Smooth muscle cell (in vitro differentiated cells): ENCODE results near the gene CRYBA2. TPM values are rescaled to one million over a fixed set of nuclear protein-coding genes. Genes with fewer than 3 reads are reported as not detected.

Source experiments
- DNase-seq: peaks from one replicate; lab custom pipeline; 2025; ENCODE audit not compliant: unreplicated experiment; lab: John Stamatoyannopoulos, UW
- H2AFZ ChIP-seq: fragments of 200-600 bp; sonication (generic); 2 replicates; pipeline ENCODE4 v1.6.0; 2016; ENCODE audit warnings: antibody characterized with exemption, low read depth, mild to moderate bottlenecking
- H3F3A ChIP-seq: fragments of 200-600 bp; sonication (generic); 2 replicates; pipeline ENCODE4 v1.6.0; 2017; ENCODE audit warnings: antibody characterized with exemption, low read depth
- H3K27ac ChIP-seq: fragments of 200-600 bp; sonication (generic); 2 replicates; pipeline ENCODE4 v1.5.1; 2016; ENCODE audit warnings: low read depth, mild to moderate bottlenecking
- H3K27me3 ChIP-seq: fragments of 200-600 bp; sonication (generic); 2 replicates; pipeline ENCODE4 v1.6.1; 2016; ENCODE audit warnings: low read depth, mild to moderate bottlenecking
- H3K36me3 ChIP-seq: fragments of 200-600 bp; sonication (generic); 2 replicates; pipeline ENCODE4 v1.5.1; 2016; ENCODE audit warnings: low read depth
- H3K4me1 ChIP-seq: fragments of 200-600 bp; sonication (generic); 2 replicates; pipeline ENCODE4 v1.5.1; 2016; ENCODE audit warnings: low read depth
- H3K4me2 ChIP-seq: fragments of 200-600 bp; sonication (generic); 2 replicates; pipeline ENCODE4 v1.6.0; 2016; ENCODE audit warnings: mild to moderate bottlenecking
- H3K4me3 ChIP-seq: fragments of 200-600 bp; sonication (generic); 2 replicates; pipeline ENCODE4 v1.5.1; 2016; ENCODE audit warnings: mild to moderate bottlenecking
- H3K79me2 ChIP-seq: fragments of 200-600 bp; sonication (generic); 2 replicates; pipeline ENCODE4 v1.6.0; 2016; ENCODE audit warnings: low read depth, mild to moderate bottlenecking
- H3K9ac ChIP-seq: fragments of 200-600 bp; sonication (generic); 2 replicates; pipeline ENCODE4 v1.6.0; 2016; ENCODE audit warnings: low read depth
- H3K9me3 ChIP-seq: fragments of 200-600 bp; sonication (generic); replicated peaks from 2 replicates; pipeline ENCODE4 v1.5.1; 2016; ENCODE audit warnings: low read depth
- H4K20me1 ChIP-seq: fragments of 200-600 bp; sonication (generic); 2 replicates; pipeline ENCODE4 v1.6.0; 2016; ENCODE audit warnings: low read depth
- CTCF ChIP-seq: fragments of 200-600 bp; sonication (generic); IDR thresholded peaks from 2 replicates; pipeline ENCODE4 v1.5.1; 2017; ENCODE audit warnings: borderline replicate concordance, mild to moderate bottlenecking, antibody characterized with exemption; ENCODE audit not compliant: insufficient read depth, poor library complexity, severe bottlenecking
- WGBS: methylation state at CpG from one replicate; pipeline ENCODE4 v1.1.7; 2016; ENCODE audit warnings: low lambda C conversion rate; 5-methylcytosine and 5-hydroxymethylcytosine counted together
- polyA plus RNA-seq: library from polyadenylated mRNA; unstranded; fragments of >200 nt; fragmentation: Nextera tagmentation; extraction: Ambion mirVana; gene quantifications from 2 replicates; pipeline ENCODE4 v1.2.1, GENCODE V29; 2016
- total RNA-seq: library from RNA; depleted of rRNA; stranded (reverse); fragments of >200 nt; gene quantifications from 2 replicates; pipeline ENCODE4 v1.2.3, GENCODE V29; 2014

CRYBA2 gene
- total and polyA plus RNA-seq, 2 experiments from 2014 or later: not detected

- peaks cover 70% of the 10 kb centered on the region for H3K27me3 ChIP-seq
- H3K79me2 ChIP-seq: no peaks in the 10 kb centered on the region
- no peak for TF ChIP-seq CTCF
- H3F3A ChIP-seq: no peaks in the 10 kb centered on the region
- H3K9me3 ChIP-seq: no peaks in the 10 kb centered on the region
- H3K4me2 ChIP-seq: no peak overlapping the region
- no peak overlapping the region for H3K4me3 ChIP-seq
- H3K4me1 ChIP-seq: peaks cover 6% of the 10 kb centered on the region
- DNase-seq: no peak
- no peak overlapping the region for H2AFZ ChIP-seq
- no peaks in the 10 kb centered on the region for H3K36me3 ChIP-seq
- 100% methylated on average over 1 of the region's 1 CpG for WGBS
- H3K9ac ChIP-seq: no peak overlapping the region
- H4K20me1 ChIP-seq: no peaks in the 10 kb centered on the region
- H3K27ac ChIP-seq: no peak overlapping the region
These were observed 34.9 kb downstream of the CRYBA2 start for GRCh38 chr2:218958276-218958675.

GRCh38 chr2:218957671-218958070 lies 35.6 kb downstream of the CRYBA2 start:
- 74% methylated on average over 4 of the region's 4 CpGs for WGBS
- no peak for TF ChIP-seq CTCF
- peaks cover 69% of the 10 kb centered on the region for H3K27me3 ChIP-seq

GRCh38 chr2:218956039-218956438 lies 37.2 kb downstream of the CRYBA2 start:
- H3K9me3 ChIP-seq: no peaks in the 10 kb centered on the region
- no peaks in the 10 kb centered on the region for H3K36me3 ChIP-seq
- WGBS: 94% methylated on average over 1 of the region's 1 CpG
- H3K4me1 ChIP-seq: peaks cover 3% of the 10 kb centered on the region
- TF ChIP-seq CTCF: no peak
- DNase-seq: no peak
- no peak overlapping the region for H2AFZ ChIP-seq
- no peaks in the 10 kb centered on the region for H3F3A ChIP-seq
- H3K4me2 ChIP-seq: no peak overlapping the region
- no peaks in the 10 kb centered on the region for H3K79me2 ChIP-seq
- H4K20me1 ChIP-seq: no peaks in the 10 kb centered on the region
- H3K27me3 ChIP-seq: peaks cover 53% of the 10 kb centered on the region
- no peak overlapping the region for H3K4me3 ChIP-seq
- H3K27ac ChIP-seq: no peak overlapping the region
- no peak overlapping the region for H3K9ac ChIP-seq

More at GRCh38 chr2:218957671-218958070, 35.6 kb downstream of the CRYBA2 start:
- no peak overlapping the region for H3K4me3 ChIP-seq
- H3F3A ChIP-seq: no peaks in the 10 kb centered on the region
- H3K27ac ChIP-seq: no peak overlapping the region
- H3K4me1 ChIP-seq: peaks cover 5% of the 10 kb centered on the region
- H3K4me2 ChIP-seq: no peak overlapping the region
- H3K9ac ChIP-seq: no peak overlapping the region
- no peaks in the 10 kb centered on the region for H3K36me3 ChIP-seq
- H4K20me1 ChIP-seq: no peaks in the 10 kb centered on the region
- no peak overlapping the region for H2AFZ ChIP-seq
- no peak for DNase-seq
- no peaks in the 10 kb centered on the region for H3K79me2 ChIP-seq
- H3K9me3 ChIP-seq: no peaks in the 10 kb centered on the region

- H3K79me2 ChIP-seq: no peaks in the 10 kb centered on the region
- no peak overlapping the region for H3K27ac ChIP-seq
- H3K4me3 ChIP-seq: no peak overlapping the region
- no peaks in the 10 kb centered on the region for H3K36me3 ChIP-seq
- no peaks in the 10 kb centered on the region for H4K20me1 ChIP-seq
- peaks cover under 1% of the 10 kb centered on the region for H3K4me1 ChIP-seq
- 85% methylated on average over 8 of the region's 8 CpGs for WGBS
- H3K9ac ChIP-seq: no peak overlapping the region
- no peak overlapping the region for H3K4me2 ChIP-seq
- no peak for TF ChIP-seq CTCF
- peaks cover 50% of the 10 kb centered on the region for H3K27me3 ChIP-seq
- no peak overlapping the region for H2AFZ ChIP-seq
- no peaks in the 10 kb centered on the region for H3F3A ChIP-seq
- H3K9me3 ChIP-seq: no peaks in the 10 kb centered on the region
- no peak for DNase-seq
These were observed 38.5 kb downstream of the CRYBA2 start for GRCh38 chr2:218954541-218955300.
